ENCODE measurements around the gene OTOGL.

OTOGL gene

GRCh38 chr12:80059875-80060274 is 39.5 kb upstream of the OTOGL start:
- TF ChIP-seq CTCF (IDR thresholded peaks at IDR 0.05; ENCODE audit: low read length), result no peak
- TF ChIP-seq EZH2 (IDR thresholded peaks at IDR 0.05; ENCODE audit: borderline replicate concordance, low read length), result no peak
- H3K9me3 ChIP-seq (ENCODE audit: low read length), result no peaks in the 10 kb centered on the region
- H3K27me3 ChIP-seq (ENCODE audit: insufficient read depth, low read length), result no peaks in the 10 kb centered on the region

GRCh38 chr12:80064269-80064668 is 35.1 kb upstream of the OTOGL start:
- H2AFZ ChIP-seq (ENCODE audit: low read length), result no peak overlapping the region
- TF ChIP-seq EZH2 (IDR thresholded peaks at IDR 0.05; ENCODE audit: borderline replicate concordance, low read length), result no peak
- TF ChIP-seq CTCF (IDR thresholded peaks at IDR 0.05; ENCODE audit: low read length), result no peak
- no peak overlapping the region for H3K4me3 ChIP-seq (ENCODE audit: low read depth, low read length, poor library complexity, severe bottlenecking)
- no peaks in the 10 kb centered on the region for H4K20me1 ChIP-seq (ENCODE audit: insufficient read depth, low read length)
- H3K36me3 ChIP-seq (ENCODE audit: insufficient read depth, low read length), result no peaks in the 10 kb centered on the region
- H3F3A ChIP-seq (ENCODE audit: insufficient read depth, low read length), result no peaks in the 10 kb centered on the region
- H3K9me3 ChIP-seq (ENCODE audit: low read length), result no peaks in the 10 kb centered on the region
- H3K4me1 ChIP-seq (ENCODE audit: insufficient read depth, low read length, severe bottlenecking), result no peaks in the 10 kb centered on the region
- no peaks in the 10 kb centered on the region for H3K9me2 ChIP-seq (ENCODE audit: low read depth, low read length)
- no peak overlapping the region for H3K9ac ChIP-seq (ENCODE audit: low read length)
- no peak overlapping the region for H3K4me2 ChIP-seq (ENCODE audit: low read length)
- no peaks in the 10 kb centered on the region for H3K79me2 ChIP-seq (ENCODE audit: insufficient read depth, low read length)
- no peak overlapping the region for H3K27ac ChIP-seq (ENCODE audit: low read depth, low read length, poor library complexity, severe bottlenecking)
- no peaks in the 10 kb centered on the region for H3K27me3 ChIP-seq (ENCODE audit: insufficient read depth, low read length)

More at GRCh38 chr12:80059875-80060274, 39.5 kb upstream of the OTOGL start:
- Histone ChIP-seq H2AFZ (ENCODE audit: low read length) (no peak overlapping the region), H3K36me3 (ENCODE audit: insufficient read depth, low read length) (no peaks in the 10 kb centered on the region), H4K20me1 (ENCODE audit: insufficient read depth, low read length) (no peaks in the 10 kb centered on the region), H3K79me2 (ENCODE audit: insufficient read depth, low read length) (no peaks in the 10 kb centered on the region), H3K4me2 (ENCODE audit: low read length) (no peak overlapping the region), H3F3A (ENCODE audit: insufficient read depth, low read length) (no peaks in the 10 kb centered on the region), H3K4me1 (ENCODE audit: insufficient read depth, low read length, severe bottlenecking) (no peaks in the 10 kb centered on the region), H3K27ac (ENCODE audit: low read depth, low read length, poor library complexity, severe bottlenecking) (no peak overlapping the region), H3K4me3 (ENCODE audit: low read depth, low read length, poor library complexity, severe bottlenecking) (no peak overlapping the region), H3K9ac (ENCODE audit: low read length) (no peak overlapping the region), H3K9me2 (ENCODE audit: low read depth, low read length) (no peaks in the 10 kb centered on the region)

- TF ChIP-seq EZH2 (IDR thresholded peaks at IDR 0.05; ENCODE audit: borderline replicate concordance, low read length), result no peak
- no peak for TF ChIP-seq CTCF (IDR thresholded peaks at IDR 0.05; ENCODE audit: low read length)
- H3K4me2 ChIP-seq (ENCODE audit: low read length), result no peak overlapping the region
- no peaks in the 10 kb centered on the region for H3K27me3 ChIP-seq (ENCODE audit: insufficient read depth, low read length)
- H3K9me2 ChIP-seq (ENCODE audit: low read depth, low read length), result no peaks in the 10 kb centered on the region
- H3K27ac ChIP-seq (ENCODE audit: low read depth, low read length, poor library complexity, severe bottlenecking), result no peak overlapping the region
- no peak overlapping the region for H3K4me3 ChIP-seq (ENCODE audit: low read depth, low read length, poor library complexity, severe bottlenecking)
- H3K36me3 ChIP-seq (ENCODE audit: insufficient read depth, low read length), result no peaks in the 10 kb centered on the region
- H3K79me2 ChIP-seq (ENCODE audit: insufficient read depth, low read length), result no peaks in the 10 kb centered on the region
- H3K9me3 ChIP-seq (ENCODE audit: low read length), result no peaks in the 10 kb centered on the region
- no peaks in the 10 kb centered on the region for H3F3A ChIP-seq (ENCODE audit: insufficient read depth, low read length)
- no peaks in the 10 kb centered on the region for H3K4me1 ChIP-seq (ENCODE audit: insufficient read depth, low read length, severe bottlenecking)
- H2AFZ ChIP-seq (ENCODE audit: low read length), result no peak overlapping the region
- no peaks in the 10 kb centered on the region for H4K20me1 ChIP-seq (ENCODE audit: insufficient read depth, low read length)
- H3K9ac ChIP-seq (ENCODE audit: low read length), result no peak overlapping the region
Observed at GRCh38 chr12:80064951-80065350, 34.4 kb upstream of the OTOGL start.
